ENCODE results near the gene SMIM44. TPM values are rescaled to one million over a fixed set of nuclear protein-coding genes. Genes with fewer than 3 reads are reported as not detected.
A peak's percentile ranks its signal among the peaks of the same experiment; 100 is the strongest.

The SMIM44 gene
- total and polyA plus RNA-seq, 2 donors = not detected

- Histone ChIP-seq H3K36me3 (ENCODE audit: control insufficient read depth in 2 of 2, insufficient read depth in 2 of 2, low read length in 1 of 2) (peaks cover 22 to 25% of the 10 kb centered on the region in 2 donors), H3K27me3 (ENCODE audit: control insufficient read depth in 2 of 2, insufficient read depth in 1 of 2, low read length in 1 of 2) (no peaks in the 10 kb centered on the region), H3K4me1 (ENCODE audit: control insufficient read depth in 2 of 2, insufficient read depth in 2 of 2, low read length in 2 of 2) (peaks cover 7 to 33% of the 10 kb centered on the region in 2 donors), H3K4me3 (ENCODE audit: low read length in 2 of 2) (peak within 1 kb of the TSS; percentile 77 to 78), H3K9me3 (ENCODE audit: control insufficient read depth in 2 of 2, insufficient read depth in 1 of 2, low read length in 1 of 2) (peaks cover 1 to 2% of the 10 kb centered on the region in 2 donors), H3K27ac (ENCODE audit: low read depth in 1 of 2, low read length in 1 of 2) (peak within 1 kb of the TSS; percentile 86 to 91)
- 1% methylated on average over 79 of the region's 79 CpGs for WGBS
- DNase-seq (ENCODE audit: low read depth in 6 of 9, low spot score in 9 of 9) = peak; percentile 93 to 100 (median 99)
Measured at GRCh38 chr19:3505598-3506383, 22.6 kb upstream of the SMIM44 start, which contains the start of gene FZR1. Gene FZR1 (plus strand): TSS chr19:3506311. CDS start chr19:3522990, 16,679 bp downstream.

- Histone ChIP-seq H3K27me3 (ENCODE audit: control insufficient read depth in 2 of 2, insufficient read depth in 1 of 2, low read length in 1 of 2) (no peaks in the 10 kb centered on the region), H3K9me3 (ENCODE audit: control insufficient read depth in 2 of 2, insufficient read depth in 1 of 2, low read length in 1 of 2) (peaks cover 1 to 2% of the 10 kb centered on the region in 2 donors), H3K4me3 (ENCODE audit: low read length in 2 of 2) (no peak overlapping the region), H3K4me1 (ENCODE audit: control insufficient read depth in 2 of 2, insufficient read depth in 2 of 2, low read length in 2 of 2) (peaks cover 10 to 40% of the 10 kb centered on the region in 2 donors), H3K27ac (ENCODE audit: low read depth in 1 of 2, low read length in 1 of 2) (no peak overlapping the region), H3K36me3 (ENCODE audit: control insufficient read depth in 2 of 2, insufficient read depth in 2 of 2, low read length in 1 of 2) (peaks cover 13 to 16% of the 10 kb centered on the region in 2 donors)
- WGBS = 95% methylated on average over 5 of the region's 5 CpGs
- no peak for DNase-seq (ENCODE audit: low read depth in 6 of 9, low spot score in 9 of 9)
Measured at GRCh38 chr19:3504735-3505134, 21.5 kb upstream of the SMIM44 start.

DNA sequence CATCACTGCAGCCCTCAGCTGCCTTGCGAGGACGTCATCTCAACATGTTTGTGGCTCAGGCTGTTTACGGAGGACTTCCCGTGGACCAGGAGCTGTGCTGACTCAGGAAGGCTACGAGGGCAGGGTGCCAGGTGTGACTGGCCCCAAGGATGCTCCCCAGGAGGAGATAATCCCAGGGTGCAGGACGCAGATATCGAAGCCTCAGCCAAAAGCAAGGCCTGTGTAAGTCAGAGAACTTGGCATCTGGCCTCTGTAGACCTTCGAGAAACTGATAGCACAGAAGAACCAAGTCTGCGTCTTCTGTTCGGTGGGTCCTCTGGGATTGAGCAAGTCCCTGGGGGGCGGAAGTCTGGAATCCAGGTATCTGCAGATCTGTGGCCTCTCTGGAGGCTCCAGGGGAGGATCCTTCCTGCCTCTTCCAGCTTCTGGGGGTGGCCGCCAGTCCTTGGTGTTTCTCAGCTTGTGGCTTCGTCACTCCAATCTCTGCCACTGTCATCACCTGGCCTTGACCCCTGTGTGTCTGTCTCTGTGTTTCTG is 19.9 kb upstream of the SMIM44 start:
- Histone ChIP-seq H3K9me3 (ENCODE audit: control insufficient read depth in 2 of 2, insufficient read depth in 1 of 2, low read length in 1 of 2) (peaks cover 1 to 2% of the 10 kb centered on the region in 2 donors), H3K4me3 (ENCODE audit: low read length in 2 of 2) (no peak overlapping the region), H3K36me3 (ENCODE audit: control insufficient read depth in 2 of 2, insufficient read depth in 2 of 2, low read length in 1 of 2) (peaks cover 0 to 3% of the 10 kb centered on the region in 2 donors), H3K27me3 (ENCODE audit: control insufficient read depth in 2 of 2, insufficient read depth in 1 of 2, low read length in 1 of 2) (no peaks in the 10 kb centered on the region), H3K27ac (ENCODE audit: low read depth in 1 of 2, low read length in 1 of 2) (no peak overlapping the region), H3K4me1 (ENCODE audit: control insufficient read depth in 2 of 2, insufficient read depth in 2 of 2, low read length in 2 of 2) (peaks cover 12 to 40% of the 10 kb centered on the region in 2 donors)
- WGBS = 94% methylated on average over 13 of the region's 13 CpGs
- no peak for DNase-seq (ENCODE audit: low read depth in 6 of 9, low spot score in 9 of 9)

GRCh38 chr19:3501780-3502179 is 18.5 kb upstream of the SMIM44 start:
- H3K4me1 ChIP-seq (ENCODE audit: control insufficient read depth in 2 of 2, insufficient read depth in 2 of 2, low read length in 2 of 2) = peaks cover 5 to 30% of the 10 kb centered on the region in 2 donors
- 97% methylated on average over 3 of the region's 3 CpGs for WGBS
- H3K27me3 ChIP-seq (ENCODE audit: control insufficient read depth in 2 of 2, insufficient read depth in 1 of 2, low read length in 1 of 2) = no peaks in the 10 kb centered on the region
- DNase-seq (ENCODE audit: low read depth in 6 of 9, low spot score in 9 of 9) = no peak
- H3K27ac ChIP-seq (ENCODE audit: low read depth in 1 of 2, low read length in 1 of 2) = no peak overlapping the region
- H3K9me3 ChIP-seq (ENCODE audit: control insufficient read depth in 2 of 2, insufficient read depth in 1 of 2, low read length in 1 of 2) = peaks cover 1 to 2% of the 10 kb centered on the region in 2 donors
- peaks cover 0 to under 1% of the 10 kb centered on the region in 2 donors for H3K36me3 ChIP-seq (ENCODE audit: control insufficient read depth in 2 of 2, insufficient read depth in 2 of 2, low read length in 1 of 2)
- no peak overlapping the region for H3K4me3 ChIP-seq (ENCODE audit: low read length in 2 of 2)

GRCh38 chr19:3500429-3501101 is 17.3 kb upstream of the SMIM44 start, which contains the start of gene DOHH:
Gene DOHH (minus strand): TSS chr19:3500674. CDS start chr19:3496814, 3,860 bp downstream.
- Histone ChIP-seq H3K9me3 (ENCODE audit: control insufficient read depth in 2 of 2, insufficient read depth in 1 of 2, low read length in 1 of 2) (peaks cover 0 to 2% of the 10 kb centered on the region in 2 donors), H3K27me3 (ENCODE audit: control insufficient read depth in 2 of 2, insufficient read depth in 1 of 2, low read length in 1 of 2) (no peaks in the 10 kb centered on the region), H3K27ac (ENCODE audit: low read depth in 1 of 2, low read length in 1 of 2) (peak within 1 kb of the TSS; percentile 89), H3K4me3 (ENCODE audit: low read length in 2 of 2) (peak within 1 kb of the TSS; percentile 67 to 82), H3K4me1 (ENCODE audit: control insufficient read depth in 2 of 2, insufficient read depth in 2 of 2, low read length in 2 of 2) (peaks cover 5 to 25% of the 10 kb centered on the region in 2 donors), H3K36me3 (ENCODE audit: control insufficient read depth in 2 of 2, insufficient read depth in 2 of 2, low read length in 1 of 2) (peaks cover 8 to 9% of the 10 kb centered on the region in 2 donors)
- under 1% methylated on average over 52 of the region's 52 CpGs for WGBS
- DNase-seq (ENCODE audit: low read depth in 6 of 9, low spot score in 9 of 9) = peak; percentile 92 to 99 (median 97)

DNA sequence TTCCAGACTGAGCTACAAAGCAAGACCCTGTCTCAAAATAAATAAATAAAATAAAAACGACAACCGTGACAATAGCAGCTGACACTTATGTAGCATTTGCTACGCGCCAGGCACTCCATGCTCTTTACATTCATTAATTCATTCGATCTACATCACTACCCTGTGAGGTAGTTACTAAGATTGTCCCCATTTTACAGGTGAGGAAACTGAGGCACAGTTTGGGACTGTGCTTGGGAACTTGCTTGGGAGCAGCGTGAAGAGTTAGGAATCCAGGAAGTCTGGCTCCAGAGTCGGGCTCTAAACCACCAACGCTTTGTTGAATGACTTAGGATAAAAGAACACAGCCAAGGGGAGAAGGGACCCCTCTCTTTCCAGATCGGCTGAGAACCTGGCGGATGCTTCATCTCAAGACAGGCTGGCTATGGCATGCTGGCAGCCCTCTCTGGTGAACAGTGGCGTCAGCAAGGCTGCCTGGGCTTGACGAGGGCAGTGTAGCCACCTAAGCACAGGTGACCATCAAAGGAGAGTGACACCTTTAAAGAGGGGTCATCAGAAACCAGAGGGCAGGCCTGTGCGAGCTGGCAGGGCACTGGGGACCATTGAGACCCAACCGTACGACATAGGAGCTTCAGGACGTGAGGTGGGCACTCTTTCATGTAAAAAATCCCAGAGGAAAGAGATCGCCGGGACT is 16.6 kb upstream of the SMIM44 start:
- peak overlapping the region; percentile 2 to 89 for H3K27ac ChIP-seq (ENCODE audit: low read depth in 1 of 2, low read length in 1 of 2)

DNA sequence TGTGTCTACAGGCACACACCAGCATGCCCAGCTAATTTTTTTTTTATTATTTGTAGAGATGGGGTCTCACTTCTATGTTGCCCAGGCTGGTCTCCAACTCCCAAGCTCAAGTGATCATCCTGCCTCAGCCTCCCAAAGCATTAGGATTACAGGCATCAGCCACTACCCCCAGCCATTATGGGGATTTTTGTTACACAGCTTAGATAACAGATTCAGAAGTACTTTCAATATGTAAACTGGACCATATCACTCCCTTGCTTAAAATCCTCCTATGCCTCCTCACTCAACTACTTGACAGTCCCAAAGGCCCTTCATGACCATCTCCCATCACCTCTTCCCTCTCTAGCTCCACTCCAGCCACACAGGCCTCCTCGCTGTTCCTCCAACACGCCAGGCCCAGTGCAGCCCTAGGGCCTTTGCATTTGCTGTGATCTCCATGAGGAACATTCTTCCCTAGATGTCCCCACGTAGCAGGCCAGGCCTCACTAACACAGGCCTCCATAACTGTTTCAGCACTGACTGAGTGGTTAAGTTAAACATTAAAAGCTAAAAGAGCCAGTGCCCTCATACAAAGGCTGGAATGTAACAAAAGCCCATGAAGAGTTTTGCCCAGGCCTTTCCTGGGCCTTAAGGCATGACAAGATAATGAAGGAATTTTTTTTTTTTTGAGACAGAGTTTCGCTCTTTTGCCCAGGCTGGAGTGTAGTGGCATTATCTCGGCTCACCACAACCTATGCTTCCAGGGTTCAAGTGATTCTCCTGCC is 14.7 kb upstream of the SMIM44 start:
- no peak for DNase-seq (ENCODE audit: low read depth in 6 of 9, low spot score in 9 of 9)
- H3K36me3 ChIP-seq (ENCODE audit: control insufficient read depth in 2 of 2, insufficient read depth in 2 of 2, low read length in 1 of 2) = peaks cover 19 to 21% of the 10 kb centered on the region in 2 donors
- peaks cover 10 to 27% of the 10 kb centered on the region in 2 donors for H3K4me1 ChIP-seq (ENCODE audit: control insufficient read depth in 2 of 2, insufficient read depth in 2 of 2, low read length in 2 of 2)
- H3K4me3 ChIP-seq (ENCODE audit: low read length in 2 of 2) = no peak overlapping the region
- 97% methylated on average over 5 of the region's 5 CpGs for WGBS
- peaks cover 0 to 2% of the 10 kb centered on the region in 2 donors for H3K9me3 ChIP-seq (ENCODE audit: control insufficient read depth in 2 of 2, insufficient read depth in 1 of 2, low read length in 1 of 2)
- no peak overlapping the region for H3K27ac ChIP-seq (ENCODE audit: low read depth in 1 of 2, low read length in 1 of 2)
- H3K27me3 ChIP-seq (ENCODE audit: control insufficient read depth in 2 of 2, insufficient read depth in 1 of 2, low read length in 1 of 2) = no peaks in the 10 kb centered on the region

More for the DNA sequence above, 16.6 kb upstream of the SMIM44 start:
- peaks cover 0 to 2% of the 10 kb centered on the region in 2 donors for H3K9me3 ChIP-seq (ENCODE audit: control insufficient read depth in 2 of 2, insufficient read depth in 1 of 2, low read length in 1 of 2)
- peaks cover 13% of the 10 kb centered on the region in 2 donors for H3K36me3 ChIP-seq (ENCODE audit: control insufficient read depth in 2 of 2, insufficient read depth in 2 of 2, low read length in 1 of 2)
- H3K4me1 ChIP-seq (ENCODE audit: control insufficient read depth in 2 of 2, insufficient read depth in 2 of 2, low read length in 2 of 2) = peaks cover 5 to 19% of the 10 kb centered on the region in 2 donors
- DNase-seq (ENCODE audit: low read depth in 6 of 9, low spot score in 9 of 9) = no peak
- WGBS = 32% methylated on average over 18 of the region's 18 CpGs
- peak overlapping the region; percentile 67 to 82 for H3K4me3 ChIP-seq (ENCODE audit: low read length in 2 of 2)
- no peaks in the 10 kb centered on the region for H3K27me3 ChIP-seq (ENCODE audit: control insufficient read depth in 2 of 2, insufficient read depth in 1 of 2, low read length in 1 of 2)
